TTC549 (cell line): ENCODE measurements around the gene PDE8A.

Source experiments
- FAIRE-seq: peaks from 2 replicates; lab custom pipeline; 2012; peaks lifted over from hg19 to GRCh38; lab: Jason Lieb, UNC

Gene PDE8A

GRCh38 chr15:85033148-85033547 lies 51.5 kb downstream of the PDE8A start:
- no peak for FAIRE-seq

- no peak for FAIRE-seq
Measured at GRCh38 chr15:85034276-85034675, 52.6 kb downstream of the PDE8A start.

- FAIRE-seq, result no peak
Measured at GRCh38 chr15:85035980-85036379, 54.3 kb downstream of the PDE8A start.

- no peak for FAIRE-seq
Measured at GRCh38 chr15:85036716-85037115, 55.1 kb downstream of the PDE8A start.

- FAIRE-seq, result no peak
Measured at GRCh38 chr15:85037641-85038040, 56.0 kb downstream of the PDE8A start.

- no peak for FAIRE-seq
Measured at GRCh38 chr15:85041230-85041629, 59.6 kb downstream of the PDE8A start.

- FAIRE-seq, result peak; percentile 3
Measured at GRCh38 chr15:85044251-85044853, 62.7 kb downstream of the PDE8A start.

- no peak for FAIRE-seq
Measured at GRCh38 chr15:85044894-85045293, 63.2 kb downstream of the PDE8A start.

GRCh38 chr15:85045615-85046014 lies 64.0 kb downstream of the PDE8A start:
- FAIRE-seq, result no peak

GRCh38 chr15:85047271-85047948 lies 65.8 kb downstream of the PDE8A start:
- no peak for FAIRE-seq

GRCh38 chr15:85048430-85048829 lies 66.8 kb downstream of the PDE8A start:
- no peak for FAIRE-seq

- FAIRE-seq, result no peak
Measured at GRCh38 chr15:85049805-85050204, 68.1 kb downstream of the PDE8A start.

GRCh38 chr15:85059734-85060133 lies 78.1 kb downstream of the PDE8A start:
- FAIRE-seq, result no peak

GRCh38 chr15:85062560-85062959 lies 80.9 kb downstream of the PDE8A start:
- no peak for FAIRE-seq

- FAIRE-seq, result no peak
Measured at GRCh38 chr15:85063088-85063487, 81.4 kb downstream of the PDE8A start.

GRCh38 chr15:85063522-85064079 lies 81.9 kb downstream of the PDE8A start:
- no peak for FAIRE-seq

GRCh38 chr15:85064710-85065109 lies 83.1 kb downstream of the PDE8A start:
- FAIRE-seq, result no peak

- no peak for FAIRE-seq
Measured at GRCh38 chr15:85071061-85071460, 89.4 kb downstream of the PDE8A start.

GRCh38 chr15:85071504-85071903 lies 89.8 kb downstream of the PDE8A start:
- FAIRE-seq, result no peak

GRCh38 chr15:85072917-85073316 lies 91.3 kb downstream of the PDE8A start:
- FAIRE-seq, result no peak

- no peak for FAIRE-seq
Measured at GRCh38 chr15:85073556-85074194, 92.0 kb downstream of the PDE8A start.

GRCh38 chr15:85086855-85087254 lies 105.2 kb downstream of the PDE8A start:
- FAIRE-seq, result no peak

- no peak for FAIRE-seq
Measured at GRCh38 chr15:85088300-85088699, 106.6 kb downstream of the PDE8A start.
